ENCODE results near the gene SIK2.

The SIK2 gene

GRCh38 chr11:111601979-111602864 lies at the start of gene SIK2:
Gene SIK2, plus strand, starts transcription at chr11:111602449. Its CDS starts 115 bp downstream, at chr11:111602564.
- DNase-seq (ENCODE audit: low read depth, low spot score) = peak; percentile 99

DNA sequence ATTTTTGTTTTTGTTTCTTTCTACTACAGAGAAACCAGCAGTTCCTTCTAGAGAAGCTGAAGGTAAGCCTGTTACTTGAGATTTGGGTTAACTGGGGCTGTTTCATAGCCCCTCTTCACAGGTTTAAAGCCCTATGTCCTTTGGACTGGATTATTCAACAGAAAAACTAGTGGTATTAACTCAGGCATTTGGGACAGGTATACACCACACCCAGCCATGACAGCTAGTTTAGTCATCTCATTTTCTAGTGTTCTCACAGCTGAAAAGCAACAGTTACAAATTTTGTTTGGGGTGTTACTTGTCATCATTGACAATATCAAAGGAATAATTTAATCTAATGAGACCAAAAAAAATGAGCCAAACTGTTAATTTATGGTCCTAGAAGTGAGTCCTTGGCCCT lies 47.7 kb upstream of the SIK2 start:
- no peak for DNase-seq (ENCODE audit: low read depth, low spot score)

GRCh38 chr11:111555255-111555654 lies 47.0 kb upstream of the SIK2 start:
- peak; percentile 78 for DNase-seq (ENCODE audit: low read depth, low spot score)

DNA sequence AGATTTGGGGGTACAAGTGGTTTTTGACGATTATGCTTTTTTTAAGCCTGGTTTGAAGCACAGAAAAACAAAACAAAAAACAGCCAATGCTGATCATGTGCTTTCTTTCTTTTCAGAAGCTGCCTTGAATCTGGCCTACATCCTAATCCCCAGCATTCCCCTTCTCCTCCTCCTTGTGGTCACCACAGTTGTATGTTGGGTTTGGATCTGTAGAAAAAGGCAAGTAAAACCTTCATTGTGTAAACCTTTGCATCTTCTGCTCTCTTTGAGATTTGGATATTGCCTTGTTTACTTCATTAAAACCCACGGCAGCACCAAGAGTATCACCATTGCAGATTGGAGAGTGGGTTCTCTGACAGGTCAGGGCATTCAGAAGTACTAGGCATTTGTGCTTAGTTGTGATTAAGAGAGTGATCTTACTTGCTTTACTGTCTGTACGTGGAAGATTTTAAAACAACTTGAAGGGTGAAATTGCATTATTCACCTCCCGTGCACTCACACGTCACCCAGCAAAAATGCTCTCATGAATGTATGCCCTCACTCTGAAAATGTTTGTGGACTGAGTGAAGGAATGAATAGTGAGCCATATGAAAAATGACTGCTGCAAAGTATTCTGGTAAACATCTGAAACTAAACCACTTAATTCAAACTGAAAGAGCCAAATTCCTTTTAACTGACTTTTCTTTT lies 44.7 kb upstream of the SIK2 start:
- peak; percentile 95 for DNase-seq (ENCODE audit: low read depth, low spot score)

DNA sequence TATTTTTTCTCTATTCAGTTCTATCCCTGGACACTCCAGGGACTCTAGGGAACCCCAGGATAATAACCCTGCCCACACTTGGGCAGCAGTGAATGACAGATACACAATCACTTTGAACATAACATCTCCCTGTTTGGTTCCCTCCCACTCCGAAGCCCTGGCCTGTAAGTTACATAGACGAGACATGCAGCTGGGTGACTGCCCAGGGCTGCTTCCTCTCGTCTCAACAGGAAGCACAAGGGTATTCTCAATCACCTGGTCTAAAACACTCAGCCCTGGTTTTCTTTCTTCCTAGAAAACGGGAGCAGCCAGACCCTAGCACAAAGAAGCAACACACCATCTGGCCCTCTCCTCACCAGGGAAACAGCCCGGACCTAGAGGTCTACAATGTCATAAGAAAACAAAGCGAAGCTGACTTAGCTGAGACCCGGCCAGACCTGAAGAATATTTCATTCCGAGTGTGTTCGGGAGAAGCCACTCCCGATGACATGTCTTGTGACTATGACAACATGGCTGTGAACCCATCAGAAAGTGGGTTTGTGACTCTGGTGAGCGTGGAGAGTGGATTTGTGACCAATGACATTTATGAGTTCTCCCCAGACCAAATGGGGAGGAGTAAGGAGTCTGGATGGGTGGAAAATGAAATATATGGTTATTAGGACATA lies 42.3 kb upstream of the SIK2 start:
- DNase-seq (ENCODE audit: low read depth, low spot score) = no peak

- no peak for DNase-seq (ENCODE audit: low read depth, low spot score)
Measured at GRCh38 chr11:111560800-111561199, 41.4 kb upstream of the SIK2 start.

GRCh38 chr11:111561306-111561705 lies 40.9 kb upstream of the SIK2 start:
- no peak for DNase-seq (ENCODE audit: low read depth, low spot score)

DNA sequence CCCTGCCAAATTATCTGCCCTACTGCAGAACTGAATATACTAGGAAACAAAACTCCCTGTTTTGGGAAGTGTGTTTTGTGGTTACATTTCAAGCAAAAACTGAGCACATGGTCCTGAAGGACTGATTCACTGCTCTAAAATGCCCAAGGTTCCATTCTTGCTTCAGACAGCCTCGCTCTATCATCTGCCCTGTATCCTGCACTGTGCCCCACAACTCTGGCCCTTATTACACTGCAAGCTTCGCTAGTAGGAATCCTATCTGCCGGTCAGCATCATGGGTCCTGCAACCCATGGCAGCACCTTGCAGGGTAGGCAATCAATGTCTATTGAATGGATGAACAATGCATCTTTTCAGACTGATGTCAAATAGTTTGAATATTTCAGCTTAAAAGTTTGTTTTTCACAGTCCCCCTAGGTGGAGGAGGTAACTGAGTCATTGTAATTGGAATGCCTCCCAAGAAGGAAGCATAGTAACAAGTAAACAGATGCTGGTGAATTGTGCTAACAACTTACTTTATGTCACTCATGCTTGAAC lies 40.4 kb upstream of the SIK2 start:
- peak; percentile 89 for DNase-seq (ENCODE audit: low read depth, low spot score)

DNA sequence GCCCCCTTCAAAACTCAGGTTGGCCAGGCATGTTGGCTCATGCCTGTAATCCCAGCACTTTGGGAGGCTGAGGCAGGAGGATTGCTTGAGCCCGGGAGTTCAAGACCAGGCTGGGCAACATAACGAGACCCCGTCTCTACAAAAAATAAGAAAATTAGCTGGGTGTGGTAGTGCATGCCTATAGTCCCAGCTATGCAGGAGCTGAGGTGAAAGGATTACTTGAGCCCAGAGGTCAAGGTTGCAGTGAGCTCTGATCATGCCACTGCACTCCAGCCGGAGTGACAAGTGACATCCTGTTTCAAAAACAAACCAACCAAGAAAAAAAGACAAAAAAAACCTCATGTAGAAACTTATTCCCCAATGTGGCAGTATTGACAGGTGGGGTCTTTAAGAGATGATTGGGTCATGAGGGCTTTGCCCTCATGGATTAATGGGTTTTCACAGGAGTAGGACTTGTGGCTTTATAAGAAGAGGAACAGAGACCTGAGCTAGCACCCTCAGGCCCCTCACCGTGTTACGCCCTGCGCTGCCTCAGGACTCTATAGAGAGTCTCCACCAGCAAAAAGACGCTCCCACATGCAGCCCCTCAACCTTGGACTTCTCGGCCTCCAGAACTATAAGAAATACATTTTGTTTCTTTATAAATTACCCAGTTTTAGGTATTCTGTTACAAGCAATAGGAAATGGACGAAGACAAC lies 39.4 kb upstream of the SIK2 start:
- no peak for DNase-seq (ENCODE audit: low read depth, low spot score)

DNA sequence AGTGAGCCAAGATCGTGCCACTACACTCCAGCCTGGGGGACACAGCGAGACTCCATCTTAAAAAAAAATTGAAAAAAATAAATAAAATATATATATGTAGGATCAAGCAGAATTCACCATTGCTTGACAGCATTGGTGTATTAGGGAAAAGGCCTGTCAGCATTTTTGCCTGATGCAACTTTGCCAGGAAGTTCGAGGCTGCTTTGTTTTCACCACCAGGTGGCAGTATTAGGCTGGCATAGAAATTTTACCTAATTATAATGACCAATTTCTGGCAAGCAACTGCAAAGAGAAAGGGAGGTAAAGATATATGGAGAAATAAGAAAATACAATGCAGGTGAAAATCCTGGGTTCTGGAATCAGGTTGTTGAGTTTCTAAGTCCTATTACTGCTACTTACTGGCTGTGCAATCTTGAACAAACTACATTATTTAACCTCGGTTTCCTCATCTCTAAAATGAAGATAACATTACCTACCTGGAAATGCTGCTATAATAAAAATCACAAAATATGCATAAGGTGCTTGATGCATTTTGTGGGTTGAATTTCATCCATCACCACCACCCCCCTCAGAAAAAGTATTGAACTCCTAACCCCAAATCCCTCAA lies 37.0 kb upstream of the SIK2 start:
- peak; percentile 85 for DNase-seq (ENCODE audit: low read depth, low spot score)

DNA sequence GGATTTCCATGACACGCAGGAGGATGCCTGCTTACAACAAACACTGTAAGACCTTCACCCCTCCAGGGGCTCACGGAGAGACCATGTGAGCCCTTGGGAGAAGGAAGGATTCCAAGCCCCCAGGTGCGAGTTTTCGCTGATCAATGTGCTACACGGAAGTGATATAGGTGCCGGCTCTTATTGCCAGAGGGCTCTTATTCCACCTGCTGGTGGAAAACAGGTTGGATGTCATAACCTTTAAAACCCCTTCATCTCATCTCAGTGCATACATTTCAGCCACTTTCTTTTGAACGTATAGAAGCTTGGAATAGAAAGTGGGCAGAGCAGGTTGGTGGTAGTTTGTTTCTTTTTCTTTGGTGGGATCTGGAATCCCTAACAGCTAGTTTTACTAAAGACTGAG lies 35.9 kb upstream of the SIK2 start:
- DNase-seq (ENCODE audit: low read depth, low spot score) = no peak

GRCh38 chr11:111569476-111569875 lies 32.8 kb upstream of the SIK2 start:
- no peak for DNase-seq (ENCODE audit: low read depth, low spot score)

DNA sequence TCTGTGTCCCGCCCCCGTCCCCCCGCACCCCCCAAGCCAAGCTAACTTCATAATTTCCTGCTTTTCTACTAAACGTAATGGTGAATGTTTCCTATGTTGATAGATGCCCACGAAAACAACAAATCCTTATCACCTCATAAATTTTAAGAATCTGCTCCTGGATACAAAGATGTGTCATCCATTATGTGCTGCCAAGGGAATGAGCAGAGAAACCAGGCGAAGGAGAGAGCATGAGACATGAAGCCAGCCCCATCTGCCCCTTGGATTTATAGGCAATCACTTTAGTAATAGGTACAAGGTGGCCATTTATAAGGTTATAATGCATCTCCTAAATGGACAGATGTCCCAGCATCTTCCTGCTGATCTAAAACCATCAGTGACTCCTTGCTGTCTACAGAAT lies 31.5 kb upstream of the SIK2 start:
- DNase-seq (ENCODE audit: low read depth, low spot score) = no peak

DNA sequence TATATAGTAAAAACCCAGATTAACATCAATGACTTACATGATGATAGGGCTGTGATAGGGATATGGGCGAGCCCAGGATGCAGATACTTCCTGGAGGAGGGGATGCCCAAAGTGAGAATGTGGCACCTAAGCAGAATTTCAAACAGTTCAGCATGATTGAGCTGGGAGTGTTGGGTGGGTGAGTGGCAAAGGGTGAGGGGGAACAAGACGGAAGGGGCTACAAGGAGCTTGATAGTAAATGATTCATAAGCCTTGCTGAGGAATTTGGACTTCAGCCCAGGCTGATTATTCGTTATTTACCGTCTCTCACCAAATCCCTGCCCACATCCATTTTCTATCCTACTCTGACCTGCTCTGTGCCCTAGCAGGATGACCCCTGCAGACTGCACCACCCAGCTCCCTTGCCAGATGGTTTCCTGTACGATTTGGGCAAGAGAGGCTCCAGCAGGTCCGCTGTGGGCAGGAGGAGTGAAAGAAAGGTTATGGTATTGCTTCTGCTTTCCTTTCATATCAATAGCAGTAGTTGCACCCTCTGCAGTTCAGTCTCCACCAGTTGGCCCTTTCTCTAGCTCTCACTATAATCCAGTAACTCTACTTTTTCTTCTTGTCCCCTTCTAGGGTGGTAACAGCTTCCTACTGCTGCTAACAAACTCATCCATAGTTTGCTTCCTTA lies 30.3 kb upstream of the SIK2 start:
- peak; percentile 59 for DNase-seq (ENCODE audit: low read depth, low spot score)

DNA sequence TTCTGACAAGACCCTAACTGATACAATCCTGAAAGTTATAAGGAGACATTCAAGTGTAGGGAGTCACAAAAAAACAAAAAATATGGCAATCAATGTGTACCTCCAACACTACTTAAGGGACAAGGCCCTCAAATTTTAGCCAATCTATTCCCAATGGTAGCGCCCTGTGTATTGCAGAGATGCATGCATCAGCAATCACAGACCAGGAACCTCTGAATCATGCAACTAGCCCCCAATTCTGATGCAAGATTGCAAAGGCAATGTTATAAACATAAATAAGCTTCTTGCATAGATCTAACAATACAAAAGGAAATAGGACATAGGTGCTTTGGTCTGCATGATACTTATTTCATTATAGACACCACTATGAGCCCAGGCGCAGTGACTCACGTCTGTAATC lies 29.7 kb upstream of the SIK2 start:
- DNase-seq (ENCODE audit: low read depth, low spot score) = no peak

DNA sequence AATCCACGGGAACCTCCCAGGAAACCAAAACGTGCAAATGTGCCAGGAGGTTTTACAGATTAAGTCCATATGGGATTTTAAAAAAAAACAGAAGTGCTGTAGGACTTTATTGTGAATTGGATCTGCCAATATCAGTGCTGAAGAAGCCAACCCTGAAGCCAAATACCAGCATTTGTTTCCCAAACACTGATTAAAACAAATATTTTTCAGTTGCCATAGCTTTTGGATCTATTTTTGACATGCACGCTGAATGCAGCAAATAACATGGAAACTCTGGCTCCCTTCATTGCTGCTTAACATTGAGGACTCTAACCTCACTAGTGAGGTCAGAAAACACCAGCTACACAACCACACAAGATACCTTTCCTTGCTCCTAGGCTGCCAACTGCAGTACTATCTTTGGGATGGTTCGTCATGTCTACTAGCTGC lies 28.4 kb upstream of the SIK2 start:
- no peak for DNase-seq (ENCODE audit: low read depth, low spot score)

GRCh38 chr11:111574373-111575225 lies 27.6 kb upstream of the SIK2 start:
- no peak for DNase-seq (ENCODE audit: low read depth, low spot score)

DNA sequence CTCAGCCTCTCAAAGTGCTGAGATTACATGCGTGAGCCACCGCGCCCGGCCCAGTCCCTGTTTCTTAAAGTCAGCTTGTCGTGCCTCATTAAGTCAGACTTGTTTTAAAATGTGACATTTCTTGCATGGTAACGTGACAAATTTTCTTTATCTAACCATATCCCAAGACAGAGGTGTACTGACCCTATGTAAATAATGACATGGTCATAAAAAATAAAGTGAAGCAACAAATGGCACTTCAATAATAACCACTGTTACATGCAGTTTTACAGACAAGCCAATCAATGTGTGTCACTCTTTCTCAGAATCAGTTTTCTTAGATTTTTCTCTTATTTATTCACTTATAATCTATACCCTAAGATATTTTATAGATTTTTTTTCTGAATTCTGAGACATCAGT lies 26.5 kb upstream of the SIK2 start:
- DNase-seq (ENCODE audit: low read depth, low spot score) = no peak

DNA sequence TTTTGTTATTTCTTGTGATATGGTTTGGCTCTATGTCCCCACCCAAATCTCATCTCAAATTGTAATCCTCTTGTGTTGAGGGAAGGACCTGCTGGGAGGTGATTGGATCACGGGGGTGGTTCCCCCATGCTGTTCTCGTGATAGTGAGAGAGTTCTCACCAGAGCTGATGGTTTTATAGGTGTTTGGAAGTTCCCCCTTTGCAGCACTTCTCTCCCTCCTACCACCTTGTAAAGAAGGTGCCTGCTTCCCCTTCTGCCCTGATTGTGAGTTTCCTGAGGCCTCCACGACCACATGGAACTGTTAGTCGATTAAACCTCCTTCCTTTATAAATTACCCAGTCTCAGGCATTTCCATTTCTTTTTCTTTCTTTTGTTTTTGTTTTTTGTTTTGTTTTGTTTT lies 24.4 kb upstream of the SIK2 start:
- no peak for DNase-seq (ENCODE audit: low read depth, low spot score)

DNA sequence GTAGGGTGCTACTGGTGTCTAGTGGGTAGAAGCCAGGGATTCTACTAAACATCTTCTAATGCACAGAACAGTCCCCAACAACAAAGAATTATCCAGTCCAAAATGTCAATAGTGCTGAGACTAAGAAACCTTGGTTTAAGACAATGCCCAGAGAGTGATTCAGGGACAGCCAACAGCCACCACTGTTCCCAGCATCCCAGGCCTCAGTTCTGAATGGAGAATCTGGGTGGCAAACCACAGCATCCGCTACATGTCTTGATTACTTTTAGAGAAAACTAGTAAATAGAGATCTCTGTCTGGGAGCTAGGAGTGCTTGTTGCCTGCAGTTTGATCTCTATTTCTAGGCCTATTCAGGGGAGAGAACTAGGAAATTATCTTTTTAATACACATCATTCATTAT lies 20.9 kb upstream of the SIK2 start:
- no peak for DNase-seq (ENCODE audit: low read depth, low spot score)

All from astrocyte of the hippocampus (primary cell).